Measurements from ENCODE around the gene ZBTB12. TPM values are rescaled to one million over a fixed set of nuclear protein-coding genes. Genes with fewer than 3 reads are reported as not detected.

The ZBTB12 gene
- total RNA-seq, 1 donor from 2014 or later, result 37.1 TPM

GRCh38 chr6:31928672-31928939, 26.7 kb upstream of the ZBTB12 start:
- Mint-ChIP-seq H3K27me3 (ENCODE audit: low read depth) (peaks cover 21% of the 10 kb centered on the region), H3K9me3 (no peaks in the 10 kb centered on the region), H3K36me3 (no peaks in the 10 kb centered on the region), H3K27ac (no peak overlapping the region), H3K4me1 (no peaks in the 10 kb centered on the region), H3K4me3 (no peak overlapping the region)
- no peak for DNase-seq (ENCODE audit: low spot score in 2 of 2, unreplicated experiment in 2 of 2)
- TF ChIP-seq CTCF (IDR thresholded peaks at IDR 0.05; ENCODE audit: unreplicated experiment), result no peak

- Mint-ChIP-seq H3K4me3 (no peak overlapping the region), H3K27ac (no peak overlapping the region)
- DNase-seq (ENCODE audit: low spot score in 2 of 2, unreplicated experiment in 2 of 2), result no peak
Observed at GRCh38 chr6:31927863-31928671, 26.2 kb upstream of the ZBTB12 start.

DNA sequence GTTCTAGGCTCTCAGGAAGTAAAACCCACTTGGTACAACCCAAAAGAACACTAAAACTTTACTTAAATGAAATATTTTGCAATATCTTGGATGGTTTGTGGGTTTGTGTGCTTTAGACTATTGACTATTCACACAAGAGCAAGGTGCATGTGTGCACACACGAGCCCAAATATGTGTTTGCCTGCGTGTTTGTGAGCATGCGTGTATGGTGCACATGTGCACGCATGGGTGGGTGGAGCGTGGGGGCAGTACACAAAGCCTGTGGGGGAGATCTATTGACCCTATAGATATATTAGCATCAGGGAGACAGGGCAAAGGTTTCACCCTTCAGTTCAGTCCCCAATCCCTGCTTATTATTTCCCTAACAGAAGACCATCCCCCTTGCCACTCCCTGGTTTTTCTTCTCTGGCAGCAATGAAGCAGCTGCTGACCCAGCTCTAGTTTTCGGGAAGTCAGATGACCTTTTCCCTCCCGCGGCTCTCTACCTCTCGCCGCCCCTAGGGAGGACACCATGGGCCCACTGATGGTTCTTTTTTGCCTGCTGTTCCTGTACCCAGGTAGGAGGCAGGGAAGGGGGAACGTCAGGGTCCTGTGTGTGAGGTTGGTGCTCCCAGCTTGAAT, 25.5 kb upstream of the ZBTB12 start, which contains the start of gene C2:
Gene C2 (plus strand): TSS at position 476 of the 621 bp plus-strand sequence. CDS start 36 bp downstream, at position 512.
- Mint-ChIP-seq H3K27ac (no peak within 1 kb of the TSS), H3K9me3 (no peaks in the 10 kb centered on the region), H3K4me3 (no peak within 1 kb of the TSS), H3K36me3 (no peaks in the 10 kb centered on the region), H3K4me1 (no peaks in the 10 kb centered on the region), H3K27me3 (ENCODE audit: low read depth) (peaks cover 16% of the 10 kb centered on the region)
- TF ChIP-seq CTCF (IDR thresholded peaks at IDR 0.05; ENCODE audit: unreplicated experiment), result no peak
- DNase-seq (ENCODE audit: low spot score in 2 of 2, unreplicated experiment in 2 of 2), result no peak

More at GRCh38 chr6:31927863-31928671, 26.2 kb upstream of the ZBTB12 start:
- H3K27me3 Mint-ChIP-seq (ENCODE audit: low read depth), result peaks cover 18% of the 10 kb centered on the region
- H3K4me1 Mint-ChIP-seq, result no peaks in the 10 kb centered on the region
- no peak for TF ChIP-seq CTCF (IDR thresholded peaks at IDR 0.05; ENCODE audit: unreplicated experiment)
- H3K36me3 Mint-ChIP-seq, result no peaks in the 10 kb centered on the region
- no peaks in the 10 kb centered on the region for H3K9me3 Mint-ChIP-seq

GRCh38 chr6:31922942-31923341, 21.1 kb upstream of the ZBTB12 start:
- Mint-ChIP-seq H3K27ac (no peak overlapping the region), H3K4me3 (no peak overlapping the region), H3K36me3 (no peaks in the 10 kb centered on the region), H3K27me3 (ENCODE audit: low read depth) (peaks cover 12% of the 10 kb centered on the region), H3K4me1 (peaks cover 4% of the 10 kb centered on the region), H3K9me3 (no peaks in the 10 kb centered on the region)
- no peak for DNase-seq (ENCODE audit: low spot score in 2 of 2, unreplicated experiment in 2 of 2)
- no peak for TF ChIP-seq CTCF (IDR thresholded peaks at IDR 0.05; ENCODE audit: unreplicated experiment)

- Mint-ChIP-seq H3K27ac (no peak overlapping the region), H3K4me3 (no peak overlapping the region), H3K9me3 (no peaks in the 10 kb centered on the region), H3K4me1 (peaks cover 6% of the 10 kb centered on the region), H3K27me3 (ENCODE audit: low read depth) (no peaks in the 10 kb centered on the region), H3K36me3 (no peaks in the 10 kb centered on the region)
- DNase-seq (ENCODE audit: low spot score in 2 of 2, unreplicated experiment in 2 of 2), result no peak
- TF ChIP-seq CTCF (IDR thresholded peaks at IDR 0.05; ENCODE audit: unreplicated experiment), result no peak
Observed at GRCh38 chr6:31920811-31921210, 18.9 kb upstream of the ZBTB12 start.

All from mesothelial cell of epicardium (in vitro differentiated cells).